Right ventricle myocardium inferior (tissue), 1 donor: Measurements from ENCODE around the gene KLF6. TPM values are rescaled to one million over a fixed set of nuclear protein-coding genes. Genes with fewer than 3 reads are reported as not detected.
A peak's percentile ranks its signal among the peaks of the same experiment; 100 is the strongest.

Source experiments
- ATAC-seq: fragments of 200-7000 bp; cut with Tn5 transposase; one replicate; pipeline ENCODE4 v1.9.1; 2020; ENCODE audit warnings: mild to moderate bottlenecking, moderate library complexity
- DNase-seq: peaks from one replicate; pipeline ENCODE4 v3.0.0; 2021; ENCODE audit errors: missing footprints
- intact Hi-C: fragments of 100-400 bp; cut with DNase I; formaldehyde crosslinking; loops from one replicate; pipeline ENCODE4 v1.11.0; 2022
- long read RNA-seq: library from polyadenylated mRNA; unstranded; transcript quantifications from one replicate; pipeline ENCODE4 v2.0.0, GENCODE V29; 2021
- total RNA-seq: library from RNA; stranded (reverse); fragmentation: NEBNext Ultra II Directional; extraction: Animal tissue kit (Norgen Biotek cat#: 25700); gene quantifications from one replicate; pipeline ENCODE4 v1.2.1, GENCODE V29; 2021
- donor health status: DM: no; HTN: yes; CAD: no; lungs with severe emphysema.

The KLF6 gene
- 68.4 TPM for total RNA-seq
- long read RNA-seq, full-length matches to known transcripts = 45 of 53 reads
- long read RNA-seq, partial matches to known transcripts = 4 of 53 reads
- long read RNA-seq, other reads (novel, unspliced or antisense) = 4 of 53 reads

- DNase-seq (peak; percentile 77), ATAC-seq (peak; percentile 23)
- intact Hi-C loops = loop anchor here (1.0 to 10.0 kb wide), 6 partner anchors 100 to 878 kb away; no protein-coding TSS in a partner anchor
Observed at GRCh38 chr10:3784510-3785250, at the start of gene KLF6. KLF6 (minus strand) TSS chr10:3785209; CDS start chr10:3785014, 195 bp downstream.

GRCh38 chr10:3834404-3834803 lies 49.4 kb upstream of the KLF6 start:
- DNase-seq = no peak
- no peak for ATAC-seq
- intact Hi-C loops = no loop called here

GRCh38 chr10:3833046-3833445 lies 48.0 kb upstream of the KLF6 start:
- no peak for ATAC-seq
- intact Hi-C loops = no loop called here
- DNase-seq = no peak

- intact Hi-C loops = no loop called here
- DNase-seq (no peak), ATAC-seq (no peak)
Observed at GRCh38 chr10:3832022-3832786, 47.2 kb upstream of the KLF6 start.

- intact Hi-C loops = no loop called here
- no peak for ATAC-seq
Observed at GRCh38 chr10:3831608-3832007, 46.6 kb upstream of the KLF6 start.

GRCh38 chr10:3830946-3831345 lies 45.9 kb upstream of the KLF6 start:
- DNase-seq (no peak), ATAC-seq (no peak)
- intact Hi-C loops = no loop called here

More at GRCh38 chr10:3831608-3832007, 46.6 kb upstream of the KLF6 start:
- no peak for DNase-seq

GRCh38 chr10:3829156-3830050 lies 44.4 kb upstream of the KLF6 start:
- no peak for ATAC-seq
- intact Hi-C loops = no loop called here
- no peak for DNase-seq

GRCh38 chr10:3828404-3829155 lies 43.6 kb upstream of the KLF6 start:
- ATAC-seq (peak; percentile 49), DNase-seq (no peak)
- intact Hi-C loops = no loop called here

- DNase-seq = no peak
- intact Hi-C loops = no loop called here
- no peak for ATAC-seq
Observed at GRCh38 chr10:3827768-3828403, 42.9 kb upstream of the KLF6 start.

- ATAC-seq = no peak
- DNase-seq = no peak
- intact Hi-C loops = no loop called here
Observed at GRCh38 chr10:3827266-3827665, 42.3 kb upstream of the KLF6 start.

- intact Hi-C loops = no loop called here
- peak; percentile 45 for ATAC-seq
- no peak for DNase-seq
Observed at GRCh38 chr10:3825862-3826351, 40.9 kb upstream of the KLF6 start.

- no peak for ATAC-seq
- intact Hi-C loops = no loop called here
- DNase-seq = no peak
Observed at GRCh38 chr10:3825244-3825643, 40.2 kb upstream of the KLF6 start.

- ATAC-seq (no peak), DNase-seq (no peak)
- intact Hi-C loops = no loop called here
Observed at GRCh38 chr10:3822541-3823330, 37.7 kb upstream of the KLF6 start.

GRCh38 chr10:3820255-3820654 lies 35.2 kb upstream of the KLF6 start:
- no peak for DNase-seq
- intact Hi-C loops = no loop called here
- ATAC-seq = no peak

GRCh38 chr10:3816995-3817394 lies 32.0 kb upstream of the KLF6 start:
- intact Hi-C loops = no loop called here
- no peak for ATAC-seq

GRCh38 chr10:3814838-3815220 lies 29.8 kb upstream of the KLF6 start:
- intact Hi-C loops = no loop called here
- no peak for ATAC-seq
- no peak for DNase-seq

More at GRCh38 chr10:3816995-3817394, 32.0 kb upstream of the KLF6 start:
- DNase-seq = no peak
